ENCODE data around the gene RBM39.
A peak's percentile ranks its signal among the peaks of the same experiment; 100 is the strongest.

The RBM39 gene

DNA sequence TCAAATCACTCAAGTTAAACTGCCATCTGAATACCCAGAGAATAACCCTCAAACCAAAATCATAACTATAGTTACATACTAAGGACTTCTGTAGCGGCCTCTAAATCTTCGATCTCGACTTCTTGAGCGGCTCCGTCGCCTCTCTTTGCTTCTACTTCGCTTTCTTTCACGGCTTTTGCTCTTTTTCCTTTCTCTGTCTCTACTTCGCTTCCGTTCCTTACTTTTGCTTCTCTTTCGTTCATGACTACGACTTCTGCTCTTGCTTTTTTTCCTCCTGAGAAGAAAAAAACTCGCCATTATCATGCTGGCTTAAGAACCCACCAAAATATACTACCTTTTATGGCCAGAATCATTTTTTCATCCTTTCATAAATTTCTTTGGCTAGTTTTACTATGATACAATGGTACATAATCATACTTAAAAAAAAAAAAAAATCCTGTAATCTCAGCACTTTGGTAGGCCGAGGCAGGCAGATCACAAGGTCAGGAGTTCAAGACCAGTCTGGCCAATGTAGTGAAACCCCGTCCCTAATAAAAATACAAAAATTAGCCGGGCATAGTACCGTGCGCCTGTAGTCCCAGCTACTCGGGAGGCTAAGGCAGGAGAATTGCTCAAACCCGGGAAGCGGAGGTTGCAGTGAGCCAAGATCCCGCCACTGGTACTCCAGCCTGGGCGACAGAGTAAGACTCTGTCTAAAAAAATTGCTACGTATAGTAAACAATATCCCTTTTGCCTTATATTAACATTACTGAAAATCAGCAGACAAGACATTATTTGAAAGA lies 10.0 kb downstream of the RBM39 start:
- Histone ChIP-seq H3K14ac (ENCODE audit: low read length in 2 of 2) (no peak overlapping the region), H3K9ac (ENCODE audit: low read length) (peak overlapping the region; percentile 65), H2BK12ac (ENCODE audit: low read length in 2 of 2) (no peak overlapping the region), H4K91ac (ENCODE audit: low read length) (no peak overlapping the region), H3K23ac (ENCODE audit: low read length in 2 of 2) (no peak overlapping the region), H3K27me3 (ENCODE audit: control insufficient read depth in 1 of 2, insufficient read depth in 1 of 2, low read length in 2 of 2) (no peaks in the 10 kb centered on the region), H3K27ac (ENCODE audit: low read length, poor library complexity, severe bottlenecking) (peak overlapping the region; percentile 20), H3K79me1 (replicated peaks; ENCODE audit: low read length, poor library complexity, severe bottlenecking) (no peaks in the 10 kb centered on the region), H2BK15ac (ENCODE audit: low read depth, poor library complexity, severe bottlenecking) (no peak overlapping the region), H2BK120ac (ENCODE audit: low read depth, low read length) (no peak overlapping the region), H4K8ac (ENCODE audit: low read length) (no peak overlapping the region), H3K9me3 (ENCODE audit: control insufficient read depth, low read length) (no peaks in the 10 kb centered on the region), H2BK5ac (ENCODE audit: low read depth, low read length, poor library complexity, severe bottlenecking) (no peak overlapping the region), H3K4me3 (ENCODE audit: insufficient read depth in 1 of 2, low read depth in 1 of 2, low read length in 2 of 2) (no peak overlapping the region), H3K4me2 (ENCODE audit: low read length, poor library complexity, severe bottlenecking) (no peak overlapping the region), H2AK5ac (ENCODE audit: low read length, severe bottlenecking) (no peak overlapping the region), H3K36me3 (ENCODE audit: control insufficient read depth in 1 of 2, insufficient read depth in 2 of 2, low read depth in 1 of 2, low read length in 2 of 2) (peaks cover 30 to 96% of the 10 kb centered on the region in 2 experiments), H2AFZ (ENCODE audit: low read depth, low read length) (no peak overlapping the region), H3K4me1 (ENCODE audit: control insufficient read depth, insufficient read depth, low read depth, low read length) (peaks cover 6% of the 10 kb centered on the region), H3K4ac (ENCODE audit: low read depth in 1 of 2, low read length in 2 of 2) (no peak overlapping the region), H3K18ac (ENCODE audit: low read depth in 1 of 2, low read length in 2 of 2) (no peak overlapping the region)
- no peak for DNase-seq
- WGBS, result 97% methylated on average over 23 of the region's 24 CpGs

DNA sequence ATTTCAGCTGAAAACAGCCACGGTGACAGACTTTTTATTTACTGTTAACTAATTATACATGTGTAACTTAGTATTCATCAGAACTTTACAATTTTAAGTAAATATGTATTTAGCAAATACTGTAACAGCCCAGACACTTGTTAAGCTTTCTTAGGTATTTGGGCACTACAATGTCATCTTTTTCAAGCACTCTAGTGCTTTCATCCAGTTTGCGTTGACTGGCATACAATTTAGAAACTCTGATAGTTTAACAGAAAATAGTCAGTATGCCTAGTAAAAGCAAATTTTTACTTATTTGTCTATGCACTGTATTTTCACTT lies 10.6 kb downstream of the RBM39 start:
- Histone ChIP-seq H3K36me3 (ENCODE audit: control insufficient read depth in 1 of 2, insufficient read depth in 2 of 2, low read depth in 1 of 2, low read length in 2 of 2) (peaks cover 29 to 98% of the 10 kb centered on the region in 2 experiments), H4K8ac (ENCODE audit: low read length) (no peak overlapping the region), H2BK5ac (ENCODE audit: low read depth, low read length, poor library complexity, severe bottlenecking) (no peak overlapping the region), H2BK15ac (ENCODE audit: low read depth, poor library complexity, severe bottlenecking) (no peak overlapping the region), H2BK120ac (ENCODE audit: low read depth, low read length) (no peak overlapping the region), H3K9me3 (ENCODE audit: control insufficient read depth, low read length) (no peaks in the 10 kb centered on the region), H4K91ac (ENCODE audit: low read length) (no peak overlapping the region), H3K4me2 (ENCODE audit: low read length, poor library complexity, severe bottlenecking) (no peak overlapping the region), H3K79me1 (replicated peaks; ENCODE audit: low read length, poor library complexity, severe bottlenecking) (no peaks in the 10 kb centered on the region), H2AFZ (ENCODE audit: low read depth, low read length) (no peak overlapping the region), H3K9ac (ENCODE audit: low read length) (peak overlapping the region; percentile 65), H2AK5ac (ENCODE audit: low read length, severe bottlenecking) (no peak overlapping the region), H3K4me3 (ENCODE audit: insufficient read depth in 1 of 2, low read depth in 1 of 2, low read length in 2 of 2) (no peak overlapping the region), H3K18ac (ENCODE audit: low read depth in 1 of 2, low read length in 2 of 2) (no peak overlapping the region), H3K4ac (ENCODE audit: low read depth in 1 of 2, low read length in 2 of 2) (no peak overlapping the region), H3K27ac (ENCODE audit: low read length, poor library complexity, severe bottlenecking) (peak overlapping the region; percentile 42), H3K4me1 (ENCODE audit: control insufficient read depth, insufficient read depth, low read depth, low read length) (peaks cover 5% of the 10 kb centered on the region), H2BK12ac (ENCODE audit: low read length in 2 of 2) (no peak overlapping the region), H3K27me3 (ENCODE audit: control insufficient read depth in 1 of 2, insufficient read depth in 1 of 2, low read length in 2 of 2) (no peaks in the 10 kb centered on the region), H3K14ac (ENCODE audit: low read length in 2 of 2) (no peak overlapping the region), H3K23ac (ENCODE audit: low read length in 2 of 2) (no peak overlapping the region)
- no peak for DNase-seq
- WGBS, result 100% methylated on average over 1 of the region's 2 CpGs

DNA sequence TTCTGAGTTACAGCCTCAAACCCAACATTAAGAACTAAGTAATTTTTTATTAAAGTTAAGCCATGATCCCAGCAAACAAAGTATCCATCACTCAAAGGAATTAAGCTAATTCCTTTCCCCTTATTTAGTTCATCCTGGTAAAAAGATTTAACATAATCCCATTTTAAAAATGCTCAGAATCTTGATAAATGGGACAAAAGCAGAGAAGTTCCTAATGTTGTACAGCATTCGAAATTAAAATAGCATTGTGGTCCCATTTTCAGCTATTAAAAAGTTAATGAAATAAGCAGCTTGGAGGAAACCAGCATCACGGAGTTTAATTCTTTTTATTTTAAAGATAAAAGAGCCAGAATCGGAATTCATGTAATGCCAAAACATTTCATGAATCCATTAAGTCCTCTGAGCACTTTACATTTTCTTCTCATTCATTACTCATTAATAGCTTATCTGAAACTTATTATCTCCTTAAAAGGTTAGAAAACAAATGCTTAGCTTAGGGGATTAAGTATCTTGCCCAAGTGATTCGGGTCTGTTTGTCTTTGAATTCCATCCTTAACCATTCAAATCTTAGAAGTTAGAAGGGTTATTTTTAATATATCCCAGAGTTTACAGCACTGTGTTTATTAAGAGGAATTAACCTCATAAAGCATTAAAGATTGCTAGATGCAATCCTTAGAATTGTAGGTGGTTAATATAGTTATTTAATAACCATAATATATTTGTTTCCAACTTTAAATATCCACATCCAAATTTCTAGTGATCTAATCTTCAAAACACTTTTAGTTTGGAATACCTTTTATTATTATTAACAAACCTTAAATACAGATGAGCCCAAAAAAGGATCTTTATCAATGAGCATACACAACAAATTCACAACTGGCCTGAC lies 11.2 kb downstream of the RBM39 start:
- Histone ChIP-seq H3K9ac (ENCODE audit: low read length) (peak overlapping the region; percentile 65), H2BK12ac (ENCODE audit: low read length in 2 of 2) (no peak overlapping the region), H3K9me3 (ENCODE audit: control insufficient read depth, low read length) (no peaks in the 10 kb centered on the region), H3K4me3 (ENCODE audit: insufficient read depth in 1 of 2, low read depth in 1 of 2, low read length in 2 of 2) (peak overlapping the region in 1 of 2 experiments; percentile 29), H3K27ac (ENCODE audit: low read length, poor library complexity, severe bottlenecking) (peak overlapping the region; percentile 42), H2BK120ac (ENCODE audit: low read depth, low read length) (no peak overlapping the region), H3K14ac (ENCODE audit: low read length in 2 of 2) (no peak overlapping the region), H3K23ac (ENCODE audit: low read length in 2 of 2) (no peak overlapping the region), H3K79me1 (replicated peaks; ENCODE audit: low read length, poor library complexity, severe bottlenecking) (no peaks in the 10 kb centered on the region), H3K36me3 (ENCODE audit: control insufficient read depth in 1 of 2, insufficient read depth in 2 of 2, low read depth in 1 of 2, low read length in 2 of 2) (peaks cover 32 to 98% of the 10 kb centered on the region in 2 experiments), H3K4me2 (ENCODE audit: low read length, poor library complexity, severe bottlenecking) (no peak overlapping the region), H3K4me1 (ENCODE audit: control insufficient read depth, insufficient read depth, low read depth, low read length) (peaks cover 5% of the 10 kb centered on the region), H4K91ac (ENCODE audit: low read length) (no peak overlapping the region), H4K8ac (ENCODE audit: low read length) (no peak overlapping the region), H2BK15ac (ENCODE audit: low read depth, poor library complexity, severe bottlenecking) (no peak overlapping the region), H3K18ac (ENCODE audit: low read depth in 1 of 2, low read length in 2 of 2) (no peak overlapping the region), H3K4ac (ENCODE audit: low read depth in 1 of 2, low read length in 2 of 2) (no peak overlapping the region), H3K27me3 (ENCODE audit: control insufficient read depth in 1 of 2, insufficient read depth in 1 of 2, low read length in 2 of 2) (no peaks in the 10 kb centered on the region), H2AK5ac (ENCODE audit: low read length, severe bottlenecking) (no peak overlapping the region), H2BK5ac (ENCODE audit: low read depth, low read length, poor library complexity, severe bottlenecking) (no peak overlapping the region), H2AFZ (ENCODE audit: low read depth, low read length) (no peak overlapping the region)
- no peak for DNase-seq
- 100% methylated on average over 2 of the region's 4 CpGs for WGBS

DNA sequence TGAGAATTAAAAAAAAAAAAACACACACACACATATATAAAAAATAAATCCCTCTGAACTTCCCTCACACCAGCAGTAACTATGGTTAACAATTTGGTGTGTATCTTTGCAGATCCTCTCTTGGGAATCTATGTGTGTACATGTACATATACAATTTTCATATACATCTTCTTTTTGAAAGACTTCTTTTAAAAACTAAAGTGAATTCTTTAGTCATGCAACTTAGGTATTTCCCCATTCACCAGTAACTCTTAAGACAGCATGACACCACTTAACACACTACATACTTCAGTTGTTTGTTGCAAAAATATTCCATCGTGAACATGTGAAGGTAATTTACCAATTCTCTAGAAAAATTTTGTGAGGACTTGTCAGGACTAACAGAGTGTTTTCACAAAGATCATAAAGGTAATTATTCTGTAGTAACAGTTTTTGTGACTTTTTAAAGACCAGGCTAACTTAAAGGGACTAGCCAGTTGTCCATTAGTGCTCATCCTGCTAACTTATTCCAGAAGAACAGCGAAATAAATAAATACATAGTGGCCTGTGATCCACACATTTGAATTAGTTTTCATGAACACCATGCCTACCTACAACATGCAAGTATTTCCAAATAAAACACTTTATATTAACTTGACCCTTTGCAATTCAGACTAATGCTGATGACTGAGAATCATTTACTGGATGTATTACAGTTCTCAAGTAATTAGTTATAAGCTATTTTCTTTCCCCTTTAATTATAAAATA lies 12.1 kb downstream of the RBM39 start:
- H3K4me1 ChIP-seq (ENCODE audit: control insufficient read depth, insufficient read depth, low read depth, low read length), result peaks cover 5% of the 10 kb centered on the region
- H3K79me1 ChIP-seq (replicated peaks; ENCODE audit: low read length, poor library complexity, severe bottlenecking), result no peaks in the 10 kb centered on the region
- no peak overlapping the region for H3K14ac ChIP-seq (ENCODE audit: low read length in 2 of 2)
- H3K4me2 ChIP-seq (ENCODE audit: low read length, poor library complexity, severe bottlenecking), result no peak overlapping the region
- H4K91ac ChIP-seq (ENCODE audit: low read length), result no peak overlapping the region
- no peak overlapping the region for H2BK12ac ChIP-seq (ENCODE audit: low read length in 2 of 2)
- H2AFZ ChIP-seq (ENCODE audit: low read depth, low read length), result no peak overlapping the region
- H3K27me3 ChIP-seq (ENCODE audit: control insufficient read depth in 1 of 2, insufficient read depth in 1 of 2, low read length in 2 of 2), result no peaks in the 10 kb centered on the region
- H3K18ac ChIP-seq (ENCODE audit: low read depth in 1 of 2, low read length in 2 of 2), result no peak overlapping the region
- no peak overlapping the region for H3K4ac ChIP-seq (ENCODE audit: low read depth in 1 of 2, low read length in 2 of 2)
- no peak overlapping the region for H2BK15ac ChIP-seq (ENCODE audit: low read depth, poor library complexity, severe bottlenecking)
- no peak overlapping the region for H3K23ac ChIP-seq (ENCODE audit: low read length in 2 of 2)
- peak overlapping the region; percentile 65 for H3K9ac ChIP-seq (ENCODE audit: low read length)
- H3K27ac ChIP-seq (ENCODE audit: low read length, poor library complexity, severe bottlenecking), result peak overlapping the region; percentile 43
- H3K36me3 ChIP-seq (ENCODE audit: control insufficient read depth in 1 of 2, insufficient read depth in 2 of 2, low read depth in 1 of 2, low read length in 2 of 2), result peaks cover 40 to 98% of the 10 kb centered on the region in 2 experiments
- no peaks in the 10 kb centered on the region for H3K9me3 ChIP-seq (ENCODE audit: control insufficient read depth, low read length)
- H2BK5ac ChIP-seq (ENCODE audit: low read depth, low read length, poor library complexity, severe bottlenecking), result no peak overlapping the region
- no peak overlapping the region for H3K4me3 ChIP-seq (ENCODE audit: insufficient read depth in 1 of 2, low read depth in 1 of 2, low read length in 2 of 2)
- no peak overlapping the region for H4K8ac ChIP-seq (ENCODE audit: low read length)
- no peak overlapping the region for H2AK5ac ChIP-seq (ENCODE audit: low read length, severe bottlenecking)
- 93% methylated on average over 2 of the region's 2 CpGs for WGBS
- H2BK120ac ChIP-seq (ENCODE audit: low read depth, low read length), result no peak overlapping the region
- no peak for DNase-seq

All from mesenchymal stem cell (in vitro differentiated cells and primary cell).